ENCODE data around the gene SLC12A4.
"Not testable (repeated sequence)": the region's sequence is repeated elsewhere in the genome, so short reads cannot be mapped to it uniquely, and the experiment has no call there.

Gene SLC12A4

DNA sequence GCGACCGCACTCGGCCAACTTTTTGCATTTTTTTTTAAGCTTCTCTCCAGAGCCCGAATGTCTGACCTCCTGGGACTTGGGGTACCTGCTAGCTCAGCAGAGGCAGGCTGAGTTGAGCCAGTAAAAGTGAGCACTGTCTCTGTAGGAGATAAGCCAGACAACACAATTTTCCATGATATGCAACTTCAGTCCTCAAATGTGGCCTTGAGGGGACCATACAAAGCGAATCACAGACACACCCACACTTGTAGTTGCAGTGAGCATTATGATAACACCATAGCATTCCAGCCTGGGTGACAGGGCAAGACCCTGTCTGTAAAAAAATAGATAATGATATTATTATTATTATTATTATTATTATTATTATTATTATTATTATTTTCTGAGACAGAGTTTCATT, 28.2 kb upstream of the SLC12A4 start:
- H3K27me3 Mint-ChIP-seq, result no peaks in the 10 kb centered on the region
- ATAC-seq (replicated peaks; ENCODE audit: extremely low read depth, poor library complexity, severe bottlenecking) (no peak), DNase-seq (ENCODE audit: low spot score in 2 of 2) (no peak)
- no peak overlapping the region for H3K4me3 Mint-ChIP-seq
- peaks cover 12% of the 10 kb centered on the region for H3K36me3 Mint-ChIP-seq (ENCODE audit: insufficient read depth)
- no peaks in the 10 kb centered on the region for H3K9me3 Mint-ChIP-seq
- H3K4me1 Mint-ChIP-seq, result peaks cover 41% of the 10 kb centered on the region
- no peak overlapping the region for H3K27ac Mint-ChIP-seq (ENCODE audit: low read depth)

- H3K27ac Mint-ChIP-seq (ENCODE audit: low read depth), result peak overlapping the region; percentile 55
Observed at GRCh38 chr16:67995423-67995822, 27.0 kb upstream of the SLC12A4 start.

DNA sequence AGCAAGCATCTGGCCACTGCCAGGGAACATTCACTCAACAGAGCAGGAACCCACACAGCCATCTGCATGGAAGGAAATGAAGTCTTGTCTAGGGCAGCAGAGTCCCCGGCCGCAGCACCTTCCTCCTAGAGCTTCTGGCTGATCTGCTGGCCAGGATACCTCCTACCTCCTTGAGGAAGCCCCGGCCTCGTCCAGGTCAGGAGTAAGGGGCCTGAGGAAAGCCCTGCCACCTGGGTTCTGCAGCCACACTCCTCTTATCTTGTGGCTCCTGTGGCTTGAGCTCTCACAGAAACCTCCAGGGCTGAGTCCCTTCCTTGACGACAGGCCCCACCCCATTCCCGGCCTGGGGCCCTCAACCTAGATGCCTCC, 25.6 kb upstream of the SLC12A4 start:
- H3K4me1 Mint-ChIP-seq, result peaks cover 18% of the 10 kb centered on the region
- not testable (repeated sequence) for H3K36me3 Mint-ChIP-seq (ENCODE audit: insufficient read depth); H3K27me3 Mint-ChIP-seq

More at GRCh38 chr16:67995423-67995822, 27.0 kb upstream of the SLC12A4 start:
- Mint-ChIP-seq H3K9me3 (no peaks in the 10 kb centered on the region), H3K4me3 (peak overlapping the region; percentile 31), H3K27me3 (no peaks in the 10 kb centered on the region), H3K36me3 (ENCODE audit: insufficient read depth) (peaks cover 13% of the 10 kb centered on the region), H3K4me1 (peaks cover 32% of the 10 kb centered on the region)
- ATAC-seq (replicated peaks; ENCODE audit: extremely low read depth, poor library complexity, severe bottlenecking) (no peak), DNase-seq (ENCODE audit: low spot score in 2 of 2) (no peak)

DNA sequence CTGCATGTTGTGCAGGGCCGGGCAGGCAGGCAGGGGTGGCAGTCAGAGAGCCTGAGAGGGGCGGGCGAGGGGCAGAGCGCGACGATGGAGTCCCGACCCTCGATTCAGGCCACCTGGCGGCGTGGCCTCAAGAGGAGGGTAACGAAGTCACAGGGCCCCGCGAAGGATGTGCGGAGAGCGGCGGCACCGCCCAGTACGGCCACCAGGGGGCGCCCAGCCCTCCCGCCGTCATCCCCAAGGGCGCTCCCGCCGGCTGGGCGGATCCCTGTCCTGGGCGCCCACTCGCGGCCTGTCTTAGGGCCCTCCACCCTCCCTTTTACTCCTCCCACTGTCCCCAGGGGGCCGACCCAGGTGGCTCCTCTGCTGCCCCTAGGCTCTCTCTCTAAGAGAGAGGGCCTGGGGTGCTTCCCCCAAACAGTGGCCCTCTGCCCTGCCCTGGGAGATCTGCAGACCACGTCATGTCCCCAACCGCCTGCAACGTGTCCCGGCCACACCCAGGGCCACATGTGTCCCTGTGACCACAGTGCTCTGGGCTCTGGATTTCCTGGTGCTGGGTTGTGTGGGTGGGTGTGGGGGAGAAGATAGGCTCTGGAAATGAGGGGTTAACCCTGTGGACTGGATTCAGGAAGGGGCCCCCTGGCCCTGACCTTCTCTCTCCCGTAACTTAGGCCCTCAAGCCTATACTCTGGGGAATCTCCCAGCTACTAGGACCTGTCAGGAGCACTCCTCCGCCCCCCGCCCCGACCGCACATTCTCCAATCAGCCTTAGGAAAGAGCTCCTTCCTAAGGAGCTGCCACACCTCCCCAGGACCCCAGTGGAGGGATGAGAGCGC, 25.0 kb upstream of the SLC12A4 start:
- H3K27me3 Mint-ChIP-seq, result no peaks in the 10 kb centered on the region
- peaks cover 15% of the 10 kb centered on the region for H3K4me1 Mint-ChIP-seq
- H3K36me3 Mint-ChIP-seq (ENCODE audit: insufficient read depth), result peaks cover 8% of the 10 kb centered on the region
- peak; percentile 74 to 76 for DNase-seq (ENCODE audit: low spot score in 2 of 2)
- peak overlapping the region; percentile 75 for H3K4me3 Mint-ChIP-seq
- H3K9me3 Mint-ChIP-seq, result no peaks in the 10 kb centered on the region
- peak; percentile 84 for ATAC-seq (replicated peaks; ENCODE audit: extremely low read depth, poor library complexity, severe bottlenecking)
- H3K27ac Mint-ChIP-seq (ENCODE audit: low read depth), result peak overlapping the region; percentile 91

More for the DNA sequence above, 25.6 kb upstream of the SLC12A4 start:
- not testable (repeated sequence) for H3K9me3 Mint-ChIP-seq; DNase-seq (ENCODE audit: low spot score in 2 of 2); ATAC-seq (replicated peaks; ENCODE audit: extremely low read depth, poor library complexity, severe bottlenecking)
- H3K27ac Mint-ChIP-seq (ENCODE audit: low read depth), result peak overlapping the region; percentile 91
- peak overlapping the region; percentile 75 for H3K4me3 Mint-ChIP-seq

- ATAC-seq (replicated peaks; ENCODE audit: extremely low read depth, poor library complexity, severe bottlenecking) (no peak), DNase-seq (ENCODE audit: low spot score in 2 of 2) (no peak)
- no peaks in the 10 kb centered on the region for H3K9me3 Mint-ChIP-seq
- H3K36me3 Mint-ChIP-seq (ENCODE audit: insufficient read depth), result peaks cover 8% of the 10 kb centered on the region
- H3K27ac Mint-ChIP-seq (ENCODE audit: low read depth), result peak overlapping the region; percentile 84
- H3K27me3 Mint-ChIP-seq, result no peaks in the 10 kb centered on the region
- H3K4me1 Mint-ChIP-seq, result peaks cover 18% of the 10 kb centered on the region
- peak overlapping the region; percentile 75 for H3K4me3 Mint-ChIP-seq
Observed at GRCh38 chr16:67992661-67993206, 24.3 kb upstream of the SLC12A4 start.

GRCh38 chr16:67990018-67990386, 21.6 kb upstream of the SLC12A4 start:
- ATAC-seq (replicated peaks; ENCODE audit: extremely low read depth, poor library complexity, severe bottlenecking), result no peak
- peaks cover 16% of the 10 kb centered on the region for H3K4me1 Mint-ChIP-seq
- H3K9me3 Mint-ChIP-seq, result no peaks in the 10 kb centered on the region
- H3K4me3 Mint-ChIP-seq, result no peak overlapping the region
- DNase-seq (ENCODE audit: low spot score in 2 of 2), result no peak
- H3K36me3 Mint-ChIP-seq (ENCODE audit: insufficient read depth), result peaks cover 9% of the 10 kb centered on the region
- H3K27me3 Mint-ChIP-seq, result no peaks in the 10 kb centered on the region
- H3K27ac Mint-ChIP-seq (ENCODE audit: low read depth), result no peak overlapping the region

DNA sequence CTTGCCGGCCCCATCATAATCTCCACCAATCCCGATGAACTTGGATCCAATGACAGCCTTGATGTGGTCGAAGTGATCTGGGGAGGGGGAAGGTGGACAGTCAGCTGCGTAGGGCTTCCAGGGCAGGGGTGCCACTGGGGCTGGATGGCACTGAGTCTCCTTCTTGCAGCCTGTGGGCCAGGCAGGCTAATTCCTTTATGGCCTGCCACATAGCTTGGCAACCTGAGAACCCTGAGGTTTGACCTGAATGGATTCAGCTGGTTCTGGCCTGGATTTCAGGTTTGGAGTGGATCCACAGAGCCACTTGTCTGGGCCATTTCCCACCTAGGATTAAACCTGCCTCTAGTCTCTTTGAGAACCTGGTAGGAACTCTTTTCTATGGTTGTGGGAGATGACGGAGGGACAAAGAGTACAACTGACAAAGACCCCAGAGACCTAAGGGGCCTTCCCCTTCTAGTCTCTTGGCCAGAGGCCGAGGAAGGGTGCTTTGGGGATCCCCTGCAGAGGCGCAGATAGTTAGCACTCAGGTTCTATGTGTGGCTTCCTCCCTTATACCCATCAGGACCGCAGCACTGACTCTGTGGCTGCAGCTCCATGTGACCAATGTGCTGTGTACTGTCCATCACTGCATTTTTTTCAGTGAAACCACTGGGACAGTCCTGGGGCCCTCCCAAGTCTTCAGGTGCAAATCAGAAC, 21.0 kb upstream of the SLC12A4 start:
- Mint-ChIP-seq H3K9me3 (no peaks in the 10 kb centered on the region), H3K4me1 (peaks cover 20% of the 10 kb centered on the region), H3K36me3 (ENCODE audit: insufficient read depth) (peaks cover 9% of the 10 kb centered on the region), H3K27me3 (no peaks in the 10 kb centered on the region), H3K27ac (ENCODE audit: low read depth) (no peak overlapping the region), H3K4me3 (no peak overlapping the region)
- DNase-seq (ENCODE audit: low spot score in 2 of 2) (no peak), ATAC-seq (replicated peaks; ENCODE audit: extremely low read depth, poor library complexity, severe bottlenecking) (no peak)

GRCh38 chr16:67988675-67989074, 20.2 kb upstream of the SLC12A4 start:
- no peaks in the 10 kb centered on the region for H3K9me3 Mint-ChIP-seq
- H3K27ac Mint-ChIP-seq (ENCODE audit: low read depth), result peak overlapping the region; percentile 69
- DNase-seq (ENCODE audit: low spot score in 2 of 2) (no peak), ATAC-seq (replicated peaks; ENCODE audit: extremely low read depth, poor library complexity, severe bottlenecking) (no peak)
- no peaks in the 10 kb centered on the region for H3K27me3 Mint-ChIP-seq
- H3K4me1 Mint-ChIP-seq, result peaks cover 16% of the 10 kb centered on the region
- H3K36me3 Mint-ChIP-seq (ENCODE audit: insufficient read depth), result peaks cover 7% of the 10 kb centered on the region
- H3K4me3 Mint-ChIP-seq, result no peak overlapping the region

- DNase-seq (ENCODE audit: low spot score in 2 of 2), result no peak
- Mint-ChIP-seq H3K36me3 (ENCODE audit: insufficient read depth) (peaks cover 4% of the 10 kb centered on the region), H3K9me3 (no peaks in the 10 kb centered on the region), H3K27me3 (no peaks in the 10 kb centered on the region), H3K4me1 (peaks cover 17% of the 10 kb centered on the region), H3K27ac (ENCODE audit: low read depth) (peak overlapping the region; percentile 69), H3K4me3 (no peak overlapping the region)
- ATAC-seq (replicated peaks; ENCODE audit: extremely low read depth, poor library complexity, severe bottlenecking), result no peak
Observed at GRCh38 chr16:67987460-67988160, 19.2 kb upstream of the SLC12A4 start.

GRCh38 chr16:67986949-67987348, 18.5 kb upstream of the SLC12A4 start:
- Mint-ChIP-seq H3K36me3 (ENCODE audit: insufficient read depth) (peaks cover 4% of the 10 kb centered on the region), H3K9me3 (no peaks in the 10 kb centered on the region), H3K4me1 (peaks cover 17% of the 10 kb centered on the region), H3K4me3 (no peak overlapping the region), H3K27me3 (no peaks in the 10 kb centered on the region), H3K27ac (ENCODE audit: low read depth) (no peak overlapping the region)
- DNase-seq (ENCODE audit: low spot score in 2 of 2) (no peak), ATAC-seq (replicated peaks; ENCODE audit: extremely low read depth, poor library complexity, severe bottlenecking) (no peak)

GRCh38 chr16:67982011-67982696, 13.7 kb upstream of the SLC12A4 start:
- Mint-ChIP-seq H3K27ac (ENCODE audit: low read depth) (no peak overlapping the region), H3K4me3 (no peak overlapping the region), H3K4me1 (peaks cover 12% of the 10 kb centered on the region), H3K27me3 (no peaks in the 10 kb centered on the region), H3K36me3 (ENCODE audit: insufficient read depth) (peaks cover 4% of the 10 kb centered on the region), H3K9me3 (no peaks in the 10 kb centered on the region)
- no peak for ATAC-seq (replicated peaks; ENCODE audit: extremely low read depth, poor library complexity, severe bottlenecking)
- no peak for DNase-seq (ENCODE audit: low spot score in 2 of 2)
